Esophagus muscularis mucosa (tissue), 3 donors: Measurements from ENCODE around the gene KIF5C.

Experiments used
- POLR2A ChIP-seq: fragments of 450-650 bp; IDR thresholded peaks from one replicate; pipeline ENCODE4 v1.6.1; 2017; ENCODE audit warnings: antibody characterized with exemption, moderate library complexity, mild to moderate bottlenecking, low read depth
- TF ChIP-seq, protein P1 (sequence below), 3 experiments: fragments of 200-600 bp in 2 of 3; fragments of 450-650 bp in 1 of 3; sonication (generic) in 2 of 3; IDR thresholded peaks; one replicate each; pipeline ENCODE4 v1.5.1; 2017 to 2019; ENCODE audit warnings: antibody characterized with exemption in 3 of 3, mild to moderate bottlenecking in 2 of 3, moderate library complexity in 1 of 3

DNA sequence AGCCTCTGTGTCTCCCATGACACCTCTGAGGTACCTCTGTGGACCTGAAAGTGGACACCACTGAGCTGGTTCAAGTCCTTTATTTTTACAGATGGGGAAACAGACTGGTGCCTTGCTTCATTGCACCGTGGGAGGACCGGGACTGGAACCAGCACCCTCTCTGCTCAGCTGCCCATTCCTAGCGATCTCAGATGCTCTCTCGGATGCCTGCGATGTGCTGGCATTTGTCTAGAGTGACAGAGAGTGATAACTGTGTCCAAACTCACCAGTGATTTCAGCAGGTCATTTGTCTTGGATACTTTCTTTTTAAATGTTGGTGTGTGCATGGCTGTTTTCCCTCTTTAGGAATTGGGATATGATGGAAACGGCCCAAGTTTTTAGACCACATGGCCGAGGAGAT lies 133.4 kb downstream of the KIF5C start:
- TF ChIP-seq, protein P1, sequence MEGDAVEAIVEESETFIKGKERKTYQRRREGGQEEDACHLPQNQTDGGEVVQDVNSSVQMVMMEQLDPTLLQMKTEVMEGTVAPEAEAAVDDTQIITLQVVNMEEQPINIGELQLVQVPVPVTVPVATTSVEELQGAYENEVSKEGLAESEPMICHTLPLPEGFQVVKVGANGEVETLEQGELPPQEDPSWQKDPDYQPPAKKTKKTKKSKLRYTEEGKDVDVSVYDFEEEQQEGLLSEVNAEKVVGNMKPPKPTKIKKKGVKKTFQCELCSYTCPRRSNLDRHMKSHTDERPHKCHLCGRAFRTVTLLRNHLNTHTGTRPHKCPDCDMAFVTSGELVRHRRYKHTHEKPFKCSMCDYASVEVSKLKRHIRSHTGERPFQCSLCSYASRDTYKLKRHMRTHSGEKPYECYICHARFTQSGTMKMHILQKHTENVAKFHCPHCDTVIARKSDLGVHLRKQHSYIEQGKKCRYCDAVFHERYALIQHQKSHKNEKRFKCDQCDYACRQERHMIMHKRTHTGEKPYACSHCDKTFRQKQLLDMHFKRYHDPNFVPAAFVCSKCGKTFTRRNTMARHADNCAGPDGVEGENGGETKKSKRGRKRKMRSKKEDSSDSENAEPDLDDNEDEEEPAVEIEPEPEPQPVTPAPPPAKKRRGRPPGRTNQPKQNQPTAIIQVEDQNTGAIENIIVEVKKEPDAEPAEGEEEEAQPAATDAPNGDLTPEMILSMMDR (IDR thresholded peaks at IDR 0.05): no peak
- no peak for TF ChIP-seq POLR2A
